OCI-LY7 (cell line): ENCODE data around the gene PFKL.

ENCODE experiments used
- CTCF ChIP-seq: fragments of 200-600 bp; sonication (generic); conservative IDR thresholded peaks from 2 replicates; pipeline ENCODE4 v1.5.1; 2014; ENCODE audit warnings: mild to moderate bottlenecking, antibody characterized with exemption, low read length, moderate library complexity, mixed read lengths
- EZH2phosphoT487 ChIP-seq: fragments of 200-600 bp; sonication (generic); IDR thresholded peaks from 2 replicates; pipeline ENCODE4 v1.6.1; 2018; ENCODE audit warnings: low read depth, borderline replicate concordance, mild to moderate bottlenecking, mixed run types, antibody characterized with exemption, low read length, moderate library complexity, mixed read lengths

DNA sequence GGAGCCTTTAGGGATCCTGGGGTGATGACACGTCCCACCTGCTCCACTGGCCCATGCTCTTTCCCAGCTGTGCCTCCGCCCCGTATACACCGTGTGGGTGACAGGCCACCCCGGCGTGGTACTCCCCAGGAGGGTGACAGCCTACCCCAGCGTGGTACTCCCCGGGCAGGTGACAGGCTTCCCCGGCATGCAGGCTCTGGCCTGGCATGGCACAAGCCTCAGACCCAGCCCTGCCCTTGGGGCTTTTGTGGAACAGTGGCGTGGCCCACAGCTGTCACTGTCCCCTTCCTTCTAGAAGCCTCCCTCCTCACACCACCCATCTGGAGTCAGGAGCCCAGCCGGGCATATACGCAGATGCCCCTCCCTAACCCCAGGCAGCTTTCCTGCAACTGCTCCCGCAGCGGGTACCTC is 4.7 kb upstream of the PFKL start:
- TF ChIP-seq CTCF: no peak
- TF ChIP-seq EZH2phosphoT487: no peak
